GM13977 (cell line): Measurements from ENCODE around the gene LIPE.

Source experiments
- DNase-seq: peaks from one replicate; pipeline ENCODE4 v3.0.0; 2012; ENCODE audit warnings: low spot score
- CTCF ChIP-seq: IDR thresholded peaks from 2 replicates; pipeline ENCODE4 v1.5.1; 2012; ENCODE audit warnings: mild to moderate bottlenecking, control low read depth; ENCODE audit not compliant: insufficient read depth; ENCODE audit errors: extremely low read depth, missing control alignments
- in situ Hi-C: fragments of 300-500 bp; cut with MboI; formaldehyde crosslinking; loops from one replicate; pipeline ENCODE4 v1.12.0; 2022; ENCODE audit warnings: low sequenced_read_pairs, low pct_unique_long_range_greater_than_20kb, mixed read lengths, inconsistent platforms; ENCODE audit not compliant: unreplicated experiment

The LIPE gene

DNA sequence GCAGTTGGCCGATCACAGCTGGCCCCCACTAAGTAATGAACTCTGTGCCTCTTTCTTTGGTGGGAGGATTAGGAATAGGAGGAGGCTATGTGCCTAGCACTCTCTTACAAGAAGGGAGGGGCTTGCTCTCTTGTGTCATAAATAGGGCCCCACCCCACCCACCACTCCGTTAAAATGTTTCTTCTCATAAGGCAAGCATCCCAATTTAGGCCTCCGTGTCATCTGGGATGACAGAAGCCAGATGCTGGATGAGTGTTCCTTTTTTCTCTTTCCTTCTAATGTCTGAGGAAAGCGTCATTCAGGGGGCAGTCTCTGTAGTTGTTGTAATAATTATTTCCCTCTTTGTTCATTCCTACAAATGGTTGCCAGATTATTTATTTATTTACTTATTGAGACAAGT lies at the start of gene LIPE:
TSS of gene LIPE (minus strand) at position 76 of the 400 bp plus-strand sequence. CDS start 239 bp downstream, outside the sequence.
- in situ Hi-C loops: no loop called here
- TF ChIP-seq CTCF: no peak
- DNase-seq: no peak

GRCh38 chr19:42475366-42475765 lies 48.2 kb upstream of the LIPE start:
- in situ Hi-C loops: no loop called here
- no peak for DNase-seq
- TF ChIP-seq CTCF: no peak

DNA sequence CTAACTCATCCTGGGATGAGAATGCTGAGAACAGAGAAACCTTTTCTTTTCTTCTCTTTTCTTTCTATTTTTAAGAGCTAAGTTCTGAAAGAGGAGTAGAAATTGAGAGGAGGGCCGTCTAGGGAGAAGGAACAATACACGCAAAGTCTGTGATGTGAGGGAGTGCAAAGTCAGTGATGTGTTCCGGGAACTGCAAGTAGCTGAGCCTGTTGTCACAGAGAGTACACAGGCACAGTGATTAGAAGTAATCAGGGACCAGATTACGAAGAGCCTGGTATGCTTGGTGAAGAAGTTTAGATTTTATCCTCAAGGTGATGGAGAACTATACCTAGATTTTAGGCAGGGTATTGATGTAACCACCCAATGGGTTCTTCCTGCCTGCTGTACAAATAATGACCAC lies 47.6 kb upstream of the LIPE start:
- DNase-seq: no peak
- no peak for TF ChIP-seq CTCF
- in situ Hi-C loops: no loop called here

DNA sequence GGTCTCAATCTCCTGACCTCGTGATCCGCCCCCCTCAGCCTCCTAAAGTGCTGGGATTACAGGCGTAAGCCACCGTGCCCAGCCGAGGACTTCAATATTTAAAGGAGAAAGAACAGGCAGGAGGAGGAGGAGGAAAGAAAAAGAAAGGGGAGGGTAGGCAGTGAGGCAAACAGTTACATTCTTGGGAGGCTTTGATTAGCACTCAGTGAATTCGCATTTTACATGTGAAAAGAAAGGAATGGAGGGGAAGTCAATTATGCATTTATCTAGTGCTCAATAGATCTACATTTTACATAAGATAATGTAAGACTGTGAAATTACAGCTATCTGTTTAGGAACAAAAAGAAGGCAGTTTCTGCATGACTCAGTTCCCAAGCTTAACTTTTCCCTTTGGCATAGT lies 46.5 kb upstream of the LIPE start:
- no peak for TF ChIP-seq CTCF
- in situ Hi-C loops: no loop called here
- DNase-seq: no peak

- in situ Hi-C loops: no loop called here
- TF ChIP-seq CTCF: no peak
- no peak for DNase-seq
Measured at GRCh38 chr19:42472402-42473147, 45.4 kb upstream of the LIPE start.

GRCh38 chr19:42471554-42472249 lies 44.5 kb upstream of the LIPE start:
- DNase-seq: no peak
- TF ChIP-seq CTCF: no peak
- in situ Hi-C loops: no loop called here
